ENCODE results near the gene SGMS1. TPM values are rescaled to one million over a fixed set of nuclear protein-coding genes. Genes with fewer than 3 reads are reported as not detected.

Gene SGMS1
- total and polyA plus RNA-seq, 2 donors (not counting 3 experiments of a cell fraction or from before 2014, with no cell fraction given) = 9.7 to 23.7 TPM

- FAIRE-seq = no peak
- ChIA-PET CTCF (interaction anchor here (1.2 to 5.6 kb wide), 8 partner anchors 24 to 216 kb away, joined by 3 to 68 read pairs (median 6); no protein-coding TSS in a partner anchor), POLR2A (no interaction called here)
- Histone ChIP-seq H3K4me3 (replicated peaks in 1 of 3; ENCODE audit: insufficient read depth in 1 of 3, low read depth in 1 of 3, low read length in 3 of 3) (no peak overlapping the region), H3K27ac (ENCODE audit: insufficient read depth, low read depth, low read length) (no peak overlapping the region), H2AFZ (ENCODE audit: low read depth, low read length) (no peak overlapping the region), H3K9me3 (replicated peaks; ENCODE audit: control insufficient read depth, insufficient read depth, low read length) (no peaks in the 10 kb centered on the region), H3K4me1 (ENCODE audit: control insufficient read depth, extremely low read depth, insufficient read depth, low read length) (peaks cover 14% of the 10 kb centered on the region), H4K20me1 (replicated peaks; ENCODE audit: control insufficient read depth, extremely low read depth, insufficient read depth, low read length) (no peaks in the 10 kb centered on the region), H3K4me2 (ENCODE audit: insufficient read depth, low read length) (no peak overlapping the region), H3K9ac (replicated peaks; ENCODE audit: extremely low read depth, insufficient read depth, low read length) (no peak overlapping the region), H3K27me3 (ENCODE audit: control insufficient read depth in 2 of 2, insufficient read depth in 2 of 2, low read length in 2 of 2) (no peaks in the 10 kb centered on the region), H3K79me2 (ENCODE audit: control insufficient read depth, insufficient read depth, low read length) (peaks cover 21% of the 10 kb centered on the region), H3K36me3 (ENCODE audit: control insufficient read depth in 2 of 2, extremely low read depth in 1 of 2, insufficient read depth in 2 of 2, low read length in 2 of 2) (no peaks in the 10 kb centered on the region), H3K9me1 (replicated peaks; ENCODE audit: control insufficient read depth, extremely low read depth, insufficient read depth, low read length) (no peaks in the 10 kb centered on the region)
- peak; percentile 3 for TF ChIP-seq GATA2 (IDR thresholded peaks at IDR 0.05; ENCODE audit: insufficient read depth, insufficient read length, low read depth, low read length)
- TF ChIP-seq POLR2AphosphoS5 (IDR thresholded peaks at IDR 0.05; ENCODE audit: insufficient read depth, low read depth, low read length) = no peak
- intact Hi-C loops (cut with micrococcal nuclease) = loop anchor here (2.0 kb wide), 2 partner anchors 25 to 93 kb away; no protein-coding TSS in a partner anchor
- DNase-seq (ENCODE audit: low read depth, low spot score) = no peak
- dilution Hi-C loops (cut with MboI; ENCODE audit: extremely low pct_ligation_motif_present, low sequenced_read_pairs) = no loop called here
- BruUV-seq (replicated peaks) = no TSS peak
These were observed 204.0 kb downstream of the SGMS1 start for GRCh38 chr10:50419756-50420155.

- POLR2A ChIA-PET = interaction anchor here (1.4 kb wide), 1 partner anchor 205 kb away, joined by 3 read pairs; no protein-coding TSS in a partner anchor
- Histone ChIP-seq H3K4me2 (ENCODE audit: insufficient read depth, low read length) (no peak overlapping the region), H3K9me3 (replicated peaks; ENCODE audit: control insufficient read depth, insufficient read depth, low read length) (no peaks in the 10 kb centered on the region), H3K4me3 (replicated peaks in 1 of 3; ENCODE audit: insufficient read depth in 1 of 3, low read depth in 1 of 3, low read length in 3 of 3) (no peak overlapping the region), H3K27ac (ENCODE audit: insufficient read depth, low read depth, low read length) (no peak overlapping the region), H2AFZ (ENCODE audit: low read depth, low read length) (no peak overlapping the region), H3K79me2 (ENCODE audit: control insufficient read depth, insufficient read depth, low read length) (peaks cover 27% of the 10 kb centered on the region), H3K27me3 (ENCODE audit: control insufficient read depth in 2 of 2, insufficient read depth in 2 of 2, low read length in 2 of 2) (no peaks in the 10 kb centered on the region), H3K9ac (replicated peaks; ENCODE audit: extremely low read depth, insufficient read depth, low read length) (no peak overlapping the region), H3K36me3 (ENCODE audit: control insufficient read depth in 2 of 2, extremely low read depth in 1 of 2, insufficient read depth in 2 of 2, low read length in 2 of 2) (no peaks in the 10 kb centered on the region), H3K4me1 (ENCODE audit: control insufficient read depth, extremely low read depth, insufficient read depth, low read length) (peaks cover 14% of the 10 kb centered on the region), H3K9me1 (replicated peaks; ENCODE audit: control insufficient read depth, extremely low read depth, insufficient read depth, low read length) (no peaks in the 10 kb centered on the region), H4K20me1 (replicated peaks; ENCODE audit: control insufficient read depth, extremely low read depth, insufficient read depth, low read length) (no peaks in the 10 kb centered on the region)
- no peak for DNase-seq (ENCODE audit: low read depth, low spot score)
- intact Hi-C loops (cut with micrococcal nuclease) (loop anchor here (2.0 kb wide), 2 partner anchors 24 to 92 kb away; no protein-coding TSS in a partner anchor), dilution Hi-C loops (cut with MboI; ENCODE audit: extremely low pct_ligation_motif_present, low sequenced_read_pairs) (no loop called here)
- CTCF ChIA-PET = interaction anchor here (1.2 to 5.6 kb wide), 3 partner anchors 21 to 127 kb away, joined by 4 to 68 read pairs (median 5); no protein-coding TSS in a partner anchor
- no TSS peak for BruUV-seq (replicated peaks)
- TF ChIP-seq MYC (IDR thresholded peaks at IDR 0.05; ENCODE audit: low read depth, low read length) (no peak), FOS (IDR thresholded peaks at IDR 0.05; ENCODE audit: borderline replicate concordance, insufficient read depth, low read length) (no peak), POLR2AphosphoS5 (IDR thresholded peaks at IDR 0.05; ENCODE audit: insufficient read depth, low read depth, low read length) (no peak), GATA2 (IDR thresholded peaks at IDR 0.05; ENCODE audit: insufficient read depth, insufficient read length, low read depth, low read length) (no peak), JUN (IDR thresholded peaks at IDR 0.05; ENCODE audit: borderline replicate concordance, insufficient read depth, insufficient read length, low read depth) (no peak), EZH2 (IDR thresholded peaks at IDR 0.05; ENCODE audit: borderline replicate concordance, low read depth, low read length, severe bottlenecking) (no peak), POLR2A (IDR thresholded peaks at IDR 0.05; ENCODE audit: low read depth, low read length) (no peak), CTCF (IDR thresholded peaks at IDR 0.05; ENCODE audit: extremely low read depth in 1 of 2, insufficient read depth in 1 of 2, low read depth in 1 of 2, low read length in 2 of 2) (no peak), MAX (IDR thresholded peaks at IDR 0.05; ENCODE audit: insufficient read depth, insufficient read length) (no peak)
- FAIRE-seq = no peak
These were observed 204.7 kb downstream of the SGMS1 start for GRCh38 chr10:50419091-50419490.

Measured in endothelial cell of umbilical vein (primary cell).